Measurements from ENCODE around the gene SYT2.

DNA sequence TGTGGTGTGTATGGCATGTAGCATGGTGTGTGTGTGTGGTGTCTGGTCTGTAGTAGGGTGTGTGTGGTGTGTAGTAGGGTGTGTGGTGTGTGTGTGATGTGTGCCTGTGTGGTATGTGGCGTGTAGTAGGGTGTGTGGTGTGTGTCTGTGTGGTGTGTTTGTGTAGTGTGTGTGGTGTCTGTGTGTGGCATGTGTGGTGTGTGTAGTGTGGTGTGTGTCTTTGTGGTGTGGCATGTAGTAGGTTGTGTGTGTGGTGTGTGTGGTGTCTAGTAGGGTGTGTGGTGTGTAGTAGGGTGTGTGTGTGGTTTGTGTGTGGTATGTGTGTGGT is 85.5 kb downstream of the SYT2 start:
- TF ChIP-seq POLR2A (IDR thresholded peaks at IDR 0.05; ENCODE audit: low read depth, low read length) = no peak
- no peak for TF ChIP-seq POU2F2 (IDR thresholded peaks at IDR 0.05; ENCODE audit: low read depth, low read length)

All from GM12891 (cell line).